Measurements from ENCODE around the gene FAM167B.

DNA sequence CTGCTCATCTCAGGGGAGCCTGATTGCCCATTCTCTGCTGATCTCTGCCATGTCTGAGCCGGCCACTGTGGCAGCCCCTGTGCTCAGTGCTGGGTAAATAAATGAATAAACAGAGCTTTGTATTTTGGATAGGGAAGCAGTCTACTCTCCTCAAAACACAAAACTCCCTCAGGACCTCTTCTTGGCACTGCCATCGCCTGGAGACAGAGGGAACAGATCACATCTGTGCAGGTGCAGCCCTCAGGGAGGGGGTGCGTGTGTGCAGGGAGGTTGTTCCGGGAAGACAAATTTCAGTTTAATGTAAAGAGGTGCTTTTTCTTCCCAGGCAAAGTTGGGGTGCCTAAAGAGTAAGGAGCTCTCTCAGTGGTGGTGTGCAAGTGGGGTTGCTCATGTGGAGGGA, 7.7 kb upstream of the FAM167B start:
- TF ChIP-seq POLR2A (IDR thresholded peaks at IDR 0.05) = no peak
- TF ChIP-seq, protein P1, sequence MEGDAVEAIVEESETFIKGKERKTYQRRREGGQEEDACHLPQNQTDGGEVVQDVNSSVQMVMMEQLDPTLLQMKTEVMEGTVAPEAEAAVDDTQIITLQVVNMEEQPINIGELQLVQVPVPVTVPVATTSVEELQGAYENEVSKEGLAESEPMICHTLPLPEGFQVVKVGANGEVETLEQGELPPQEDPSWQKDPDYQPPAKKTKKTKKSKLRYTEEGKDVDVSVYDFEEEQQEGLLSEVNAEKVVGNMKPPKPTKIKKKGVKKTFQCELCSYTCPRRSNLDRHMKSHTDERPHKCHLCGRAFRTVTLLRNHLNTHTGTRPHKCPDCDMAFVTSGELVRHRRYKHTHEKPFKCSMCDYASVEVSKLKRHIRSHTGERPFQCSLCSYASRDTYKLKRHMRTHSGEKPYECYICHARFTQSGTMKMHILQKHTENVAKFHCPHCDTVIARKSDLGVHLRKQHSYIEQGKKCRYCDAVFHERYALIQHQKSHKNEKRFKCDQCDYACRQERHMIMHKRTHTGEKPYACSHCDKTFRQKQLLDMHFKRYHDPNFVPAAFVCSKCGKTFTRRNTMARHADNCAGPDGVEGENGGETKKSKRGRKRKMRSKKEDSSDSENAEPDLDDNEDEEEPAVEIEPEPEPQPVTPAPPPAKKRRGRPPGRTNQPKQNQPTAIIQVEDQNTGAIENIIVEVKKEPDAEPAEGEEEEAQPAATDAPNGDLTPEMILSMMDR (IDR thresholded peaks at IDR 0.05) = no peak

Data from thyroid gland (tissue), 4 donors.